ENCODE measurements around the gene TGM1.
"Not testable (repeated sequence)": the region's sequence is repeated elsewhere in the genome, so short reads cannot be mapped to it uniquely, and the experiment has no call there.

Gene TGM1

DNA sequence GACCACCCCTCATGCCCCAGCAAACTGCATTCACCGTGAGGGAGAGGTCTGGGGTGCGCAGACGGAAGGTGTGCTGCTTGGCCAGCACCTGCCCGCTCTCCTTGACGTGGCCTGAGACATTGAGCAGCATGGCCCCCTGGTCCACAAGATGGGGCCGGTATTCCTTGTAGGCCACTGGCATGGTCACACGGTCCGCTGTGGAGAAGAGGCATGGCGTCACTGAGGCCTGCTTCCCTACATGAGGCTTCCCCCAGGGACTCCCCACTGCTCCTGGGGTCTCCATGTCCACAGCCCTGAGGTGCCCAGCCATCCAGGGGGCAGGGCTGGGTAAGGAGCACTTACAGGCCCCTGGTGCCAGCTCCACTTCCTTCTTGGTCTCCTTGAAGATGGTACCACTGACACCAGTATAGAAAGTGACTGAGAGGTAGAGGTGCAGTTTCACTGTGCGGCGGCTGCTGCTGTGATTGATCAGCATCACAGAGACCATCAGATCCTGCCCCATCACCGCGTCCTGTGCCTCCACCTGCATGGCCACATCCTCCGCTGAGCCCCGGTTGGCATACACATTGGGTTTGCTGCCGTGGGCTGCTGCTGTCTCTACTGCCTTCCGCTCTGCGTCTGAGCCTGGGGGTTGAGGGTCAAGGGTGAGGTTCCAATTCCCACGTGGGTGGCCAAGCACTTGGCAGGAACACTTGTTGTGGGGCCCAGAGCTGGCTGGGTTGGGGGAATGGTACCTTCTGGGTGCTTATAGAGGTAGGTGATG lies 8.2 kb downstream of the TGM1 start:
- no peak for DNase-seq (ENCODE audit: low spot score)

DNA sequence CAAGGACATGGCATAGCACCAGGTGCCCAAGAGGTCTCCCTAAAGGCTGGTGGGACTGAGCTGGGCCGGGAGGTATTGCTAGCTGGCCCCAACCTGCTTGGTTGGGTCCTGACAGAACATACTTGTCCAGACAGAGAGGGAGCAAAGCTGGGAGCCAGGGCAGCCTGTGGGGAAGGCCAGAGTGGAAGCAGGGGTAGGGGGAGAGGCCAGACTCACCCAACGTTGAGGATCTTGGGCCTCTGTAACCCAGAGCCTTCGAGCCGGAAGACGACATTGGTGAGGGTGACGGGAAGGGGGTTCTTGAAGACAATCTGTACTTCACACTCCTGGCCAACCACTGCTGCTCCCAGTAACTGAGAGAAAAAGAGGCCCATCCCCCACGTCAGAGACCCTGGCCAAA lies 9.0 kb downstream of the TGM1 start:
- no peak for DNase-seq (ENCODE audit: low spot score)

DNA sequence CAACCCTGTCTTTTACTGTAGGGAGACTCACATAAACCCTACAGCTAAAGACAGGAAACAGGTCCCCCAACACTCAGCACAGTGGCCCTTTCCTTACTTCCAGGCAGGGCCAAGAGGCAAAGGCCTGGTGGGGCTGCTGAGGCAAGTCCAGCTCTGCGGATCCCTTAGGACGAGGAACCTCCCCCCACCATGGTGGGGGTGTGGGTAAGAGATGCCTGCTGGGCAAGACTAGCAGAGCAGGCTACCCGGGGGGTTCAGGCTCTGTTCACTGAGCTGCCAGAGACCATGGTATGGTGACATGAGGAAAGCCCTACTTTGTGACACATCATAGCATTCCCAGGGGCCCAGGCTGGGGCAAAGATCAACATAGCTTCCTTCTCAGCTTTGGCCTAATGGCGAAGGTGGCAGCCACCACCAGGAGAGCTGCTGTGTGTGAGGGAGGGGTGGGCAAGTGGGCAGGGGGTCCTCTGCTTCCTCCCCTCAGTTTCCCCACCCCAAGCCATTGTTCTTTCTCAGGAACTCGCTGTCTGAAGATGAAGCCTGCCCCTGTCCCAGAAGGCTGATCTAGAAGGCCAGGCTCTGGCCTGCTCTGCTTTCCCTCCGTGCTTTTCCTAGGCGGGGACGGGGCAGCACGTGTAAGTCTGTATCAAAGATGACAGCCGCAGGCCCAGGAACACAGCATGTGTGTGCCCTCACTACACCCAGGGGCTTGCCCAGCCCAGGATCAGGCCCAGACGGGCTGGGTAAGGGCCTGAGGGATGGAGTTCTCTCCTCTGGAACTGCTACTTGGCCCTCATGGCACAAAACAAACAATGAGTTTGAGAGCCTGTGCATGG lies 10.5 kb downstream of the TGM1 start:
- DNase-seq (ENCODE audit: low spot score), result no peak

DNA sequence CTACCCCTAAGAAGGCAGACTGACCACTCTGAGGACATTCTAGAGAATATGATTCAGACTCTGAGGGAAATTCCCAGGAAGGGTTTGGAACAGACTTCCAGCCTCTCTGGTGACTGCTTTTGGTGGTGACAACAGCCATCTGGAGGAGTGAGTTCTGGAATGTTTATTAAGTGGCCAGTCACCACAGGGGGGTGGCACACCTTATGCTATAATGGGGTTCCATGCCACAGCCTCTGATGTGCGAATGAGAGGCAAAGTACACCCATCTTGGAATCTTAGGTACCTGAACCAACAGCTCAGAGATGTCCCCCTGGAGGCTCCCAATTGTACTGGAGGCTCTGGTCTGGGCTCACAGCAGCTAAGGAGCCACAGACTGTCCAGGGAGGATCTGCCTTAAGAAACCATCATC lies 11.1 kb downstream of the TGM1 start:
- DNase-seq (ENCODE audit: low spot score), result no peak

DNA sequence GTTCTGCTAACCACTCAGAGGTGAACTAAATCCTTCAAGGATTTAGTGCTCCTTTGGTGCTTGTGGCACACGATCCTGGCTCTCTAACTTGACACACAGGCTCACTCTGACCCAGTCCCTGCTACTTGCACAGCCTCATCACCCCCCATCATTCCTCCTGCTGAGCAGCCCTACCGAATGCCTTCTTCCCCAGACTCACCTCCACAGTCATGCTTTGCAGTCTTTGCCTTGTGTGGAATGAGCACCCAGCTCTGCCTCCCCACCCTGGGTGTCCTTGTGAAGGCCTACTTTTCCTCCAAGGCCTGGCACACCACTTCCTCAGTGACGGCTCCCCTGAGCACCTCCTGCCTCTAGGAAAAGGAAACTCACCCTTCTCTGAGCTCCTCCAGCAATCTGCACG lies 12.6 kb downstream of the TGM1 start:
- DNase-seq (ENCODE audit: low spot score), result no peak

DNA sequence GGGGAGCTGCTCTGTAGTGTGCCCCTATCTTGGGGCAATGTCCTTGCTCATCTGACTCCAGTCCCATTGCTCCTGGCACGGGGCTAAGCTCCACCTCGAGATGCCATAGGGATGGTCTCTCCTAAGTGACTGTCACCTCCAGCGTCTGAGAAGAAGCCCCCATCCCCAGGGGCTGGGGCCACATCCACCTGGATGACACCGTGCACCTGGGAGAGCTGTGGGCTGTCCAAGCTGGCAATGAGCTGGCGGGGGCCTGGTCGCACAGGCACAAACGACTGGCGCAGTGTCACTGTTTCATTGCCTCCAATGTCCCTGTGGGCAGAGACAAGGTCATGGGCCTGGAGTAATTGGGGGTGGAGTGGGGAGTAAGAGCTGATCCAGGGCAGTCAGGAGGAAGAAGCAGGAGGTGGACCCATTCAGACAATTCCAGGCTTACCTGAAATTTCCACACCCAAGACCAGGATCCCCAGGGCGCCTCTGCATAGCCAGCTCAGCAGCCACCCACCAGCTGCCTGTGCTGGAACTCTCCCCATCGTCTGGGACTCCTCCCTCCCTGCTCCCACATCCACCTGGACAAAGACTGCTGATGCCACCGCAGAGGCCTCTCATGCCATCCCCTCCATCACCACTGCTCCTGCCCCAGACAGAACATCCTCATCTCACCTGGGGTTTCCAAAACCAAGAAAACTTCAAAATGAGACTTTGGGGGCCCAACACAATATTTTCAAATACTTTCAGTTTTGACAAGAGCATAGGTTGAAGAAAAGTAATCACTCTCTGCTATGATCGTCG lies 13.6 kb downstream of the TGM1 start:
- no peak for DNase-seq (ENCODE audit: low spot score)

DNA sequence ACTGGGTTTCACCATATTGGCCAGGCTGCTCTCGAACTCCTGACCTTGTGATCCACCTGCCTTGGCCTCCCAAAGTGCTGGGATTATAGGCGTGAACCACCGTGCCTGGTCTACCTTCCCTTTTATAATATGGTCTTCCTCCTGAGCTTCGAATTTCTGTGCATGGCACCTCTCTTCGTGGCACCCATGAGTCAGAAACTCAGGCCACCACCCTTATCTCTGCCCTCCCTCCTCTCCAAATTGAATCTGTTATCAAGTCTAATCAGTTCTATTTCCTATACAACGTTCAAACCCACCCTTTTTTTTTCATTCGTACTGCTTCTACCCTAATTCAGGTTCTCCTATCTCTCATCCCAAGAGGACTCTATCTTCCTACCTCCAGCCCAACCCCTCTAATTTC lies 15.6 kb downstream of the TGM1 start:
- DNase-seq (ENCODE audit: low spot score), result no peak

DNA sequence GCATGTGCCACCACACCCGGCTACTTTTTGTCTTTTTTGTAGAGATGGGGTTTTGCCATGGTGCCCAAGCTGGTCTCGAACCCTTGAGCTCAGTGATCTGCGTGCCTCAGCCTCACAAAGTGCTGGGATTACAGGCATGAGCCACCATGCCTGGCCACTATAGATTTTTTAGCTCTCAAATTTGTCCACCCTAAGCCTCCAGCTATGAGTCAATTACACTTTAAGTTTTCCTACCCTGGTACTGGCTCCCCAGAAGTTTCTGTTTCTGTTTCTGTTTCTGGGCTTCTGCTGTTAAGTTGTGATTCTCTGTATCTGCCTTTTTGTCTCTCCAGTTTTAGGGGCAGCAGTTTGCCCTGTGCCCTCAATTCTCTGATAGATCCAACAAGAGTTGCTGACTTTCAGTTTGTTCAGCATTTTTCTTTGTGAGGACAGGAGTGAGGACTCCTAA lies 16.2 kb downstream of the TGM1 start:
- DNase-seq (ENCODE audit: low spot score), result no peak

DNA sequence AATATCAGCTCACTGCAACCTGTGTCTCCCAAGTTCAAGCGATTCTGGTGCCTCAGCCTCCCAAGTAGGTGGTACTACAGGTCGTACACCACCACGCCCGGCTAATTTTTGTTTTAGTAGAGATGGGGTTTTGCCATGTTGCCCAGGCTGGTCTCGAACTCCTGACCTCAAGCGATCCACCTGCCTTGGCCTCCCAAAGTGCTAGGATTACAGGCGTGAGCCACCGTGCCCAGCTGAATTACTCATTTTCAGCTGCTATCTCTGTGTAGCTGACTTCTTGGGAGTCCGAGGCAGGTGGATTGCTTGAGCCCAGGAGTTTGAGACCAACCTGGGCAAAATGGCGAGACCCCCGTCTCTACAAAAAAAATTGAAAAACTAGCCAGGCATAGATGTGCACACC lies 17.6 kb downstream of the TGM1 start:
- DNase-seq (ENCODE audit: low spot score), result not testable (repeated sequence)

DNA sequence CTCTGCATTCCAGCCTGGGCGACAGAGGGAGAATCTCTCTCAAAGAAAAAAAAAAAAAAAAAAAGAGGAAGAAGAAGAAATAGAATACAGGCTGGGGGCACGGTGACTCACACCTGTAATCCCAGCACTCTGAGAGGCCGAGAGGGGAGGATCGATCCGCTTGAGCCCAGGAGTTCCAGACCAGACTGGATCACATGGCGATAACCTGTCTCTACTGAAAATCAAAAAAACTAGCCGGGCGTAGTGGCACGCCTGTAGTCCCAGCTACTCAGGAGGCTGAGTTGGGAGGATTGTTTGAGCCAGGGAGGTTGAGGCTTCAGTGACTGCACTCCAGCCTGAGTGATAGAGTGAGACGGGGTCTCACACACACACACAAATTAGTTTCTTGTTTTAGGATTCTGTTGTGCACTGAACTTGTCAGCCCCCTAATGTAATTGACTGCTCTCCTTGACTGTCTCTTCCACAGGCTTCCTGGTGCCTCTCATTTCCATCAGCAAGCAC lies 19.6 kb downstream of the TGM1 start:
- peak; percentile 45 for DNase-seq (ENCODE audit: low spot score)

DNA sequence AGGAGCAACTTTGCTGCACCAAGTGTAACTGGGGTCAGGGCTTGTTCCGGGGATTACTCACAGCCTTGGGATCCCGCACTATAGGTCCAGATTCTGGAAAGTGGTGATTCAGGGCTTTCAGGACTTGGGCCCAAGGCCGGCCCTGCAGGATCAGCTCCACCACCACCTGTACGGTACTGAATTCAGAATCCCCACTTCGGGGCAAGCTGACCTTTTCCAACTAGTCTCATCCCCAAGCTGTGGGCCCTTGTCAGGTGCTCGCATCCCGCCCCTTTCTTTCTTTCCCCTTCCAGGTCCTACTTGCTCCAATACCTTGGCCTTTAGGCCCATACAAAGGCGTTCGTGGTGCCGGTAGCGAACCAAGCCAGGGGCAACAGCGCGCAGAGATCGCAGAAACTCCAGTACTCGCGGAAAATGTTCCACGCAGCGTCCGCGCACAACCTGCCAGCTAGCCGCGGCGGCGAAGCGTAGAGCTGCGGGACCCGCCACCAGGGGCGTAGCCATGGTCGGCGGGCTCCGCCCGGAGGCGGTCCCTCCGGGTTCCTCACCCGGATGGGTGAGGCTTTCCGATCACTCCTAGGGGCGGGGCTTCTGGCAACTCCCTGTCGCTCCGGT lies 21.0 kb downstream of the TGM1 start:
- DNase-seq (ENCODE audit: low spot score), result peak; percentile 95

DNA sequence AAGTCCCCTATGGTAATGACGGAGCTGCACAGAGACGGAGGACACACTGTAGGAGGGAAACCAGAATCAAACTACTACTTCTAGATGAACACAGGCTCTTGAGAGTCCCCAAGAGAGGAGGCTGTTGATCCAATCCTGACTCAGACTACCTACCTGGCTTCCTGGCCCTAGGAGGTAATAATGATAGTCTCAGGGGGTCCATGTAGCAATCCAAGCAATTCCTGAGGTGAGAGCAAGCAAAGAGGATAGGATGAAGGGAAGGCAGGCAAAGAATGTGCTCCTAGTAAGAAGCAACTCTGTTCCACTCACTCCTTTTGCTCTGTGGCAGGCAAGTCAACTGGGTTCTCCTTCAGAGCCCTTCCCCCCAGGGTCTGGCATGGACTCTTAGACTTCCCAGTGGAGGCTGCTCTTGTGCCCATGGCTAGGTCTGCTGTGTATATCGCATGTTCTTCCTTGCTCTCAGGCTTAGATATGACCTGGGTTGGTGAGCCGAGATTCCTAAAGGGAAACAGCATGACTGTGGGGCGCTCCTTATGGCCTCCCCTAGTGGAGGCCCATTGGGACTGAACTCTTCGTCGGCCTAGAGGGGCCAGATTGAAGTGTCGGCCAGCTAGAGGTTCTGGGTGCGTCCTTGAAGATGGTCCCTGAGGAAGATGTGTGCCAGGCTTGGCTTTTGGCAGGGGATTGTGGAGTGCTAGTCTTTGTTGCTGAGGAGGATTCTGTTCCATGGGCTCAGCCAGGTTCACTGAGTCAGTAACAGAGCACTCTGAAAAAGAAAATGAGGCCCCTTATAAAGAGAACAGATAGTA lies 22.7 kb downstream of the TGM1 start:
- DNase-seq (ENCODE audit: low spot score), result no peak

DNA sequence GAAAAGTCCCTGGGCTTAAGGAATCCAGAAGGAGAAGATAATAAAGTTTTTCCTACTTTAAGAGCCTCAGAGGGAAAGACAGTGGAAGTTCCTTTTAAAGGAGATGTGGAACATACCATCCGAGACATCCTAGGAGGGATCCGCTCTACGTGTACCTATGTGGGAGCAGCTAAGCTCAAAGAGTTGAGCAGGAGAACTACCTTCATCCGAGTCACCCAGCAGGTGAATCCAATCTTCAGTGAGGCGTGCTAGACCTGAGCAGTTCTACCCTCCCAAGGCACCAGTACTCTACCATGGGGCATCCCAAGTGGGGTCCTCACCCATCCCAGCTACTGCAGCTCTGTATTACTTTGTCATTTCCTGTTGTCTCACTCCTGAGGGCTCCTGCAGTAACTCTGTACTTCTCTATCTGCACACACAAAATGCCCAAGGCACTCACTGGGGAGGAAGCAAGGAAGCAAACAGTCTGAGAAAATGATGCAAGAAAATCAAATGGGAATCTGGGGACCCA lies 24.4 kb downstream of the TGM1 start:
- DNase-seq (ENCODE audit: low spot score), result no peak

DNA sequence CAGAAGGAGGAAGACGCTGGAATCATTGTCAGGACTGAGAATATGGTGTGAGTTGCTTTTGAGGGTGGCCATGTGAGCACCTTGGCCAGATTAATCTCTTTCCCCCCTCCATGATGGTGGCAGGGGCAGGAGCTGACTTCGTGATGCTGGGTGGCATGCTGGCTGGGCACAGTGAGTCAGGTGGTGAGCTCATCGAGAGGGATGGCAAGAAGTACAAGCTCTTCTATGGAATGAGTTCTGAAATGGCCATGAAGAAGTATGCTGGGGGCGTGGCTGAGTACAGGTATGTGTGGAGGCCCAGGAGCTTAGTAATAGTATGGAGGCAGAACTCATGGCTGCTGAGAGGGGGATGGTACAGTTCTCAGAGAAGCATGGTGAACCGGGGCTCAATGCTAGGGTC lies 24.9 kb downstream of the TGM1 start:
- DNase-seq (ENCODE audit: low spot score), result no peak

DNA sequence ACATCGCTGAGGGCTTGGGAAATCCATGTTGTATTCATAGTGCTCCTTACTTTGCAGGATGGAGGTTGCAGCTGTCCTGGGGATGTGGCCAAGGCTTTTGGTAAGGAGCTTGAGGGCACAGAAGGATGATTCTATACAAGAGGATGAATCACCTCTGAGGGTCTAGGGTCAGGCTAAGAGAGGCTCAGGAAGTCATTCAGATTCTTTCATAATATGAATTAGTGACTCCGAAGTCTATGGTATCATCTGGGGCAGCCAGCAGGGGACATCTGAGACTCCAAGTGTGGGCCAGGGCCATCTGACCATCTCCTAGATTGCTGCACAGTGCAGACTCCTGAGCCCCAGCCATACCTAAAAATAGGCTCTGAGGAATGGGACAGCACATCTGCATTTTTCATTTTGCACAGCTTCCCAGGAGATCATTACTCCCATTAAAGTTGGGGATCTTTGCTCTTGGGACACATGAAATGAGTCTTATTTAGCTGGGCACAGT lies 25.5 kb downstream of the TGM1 start:
- DNase-seq (ENCODE audit: low spot score), result no peak

DNA sequence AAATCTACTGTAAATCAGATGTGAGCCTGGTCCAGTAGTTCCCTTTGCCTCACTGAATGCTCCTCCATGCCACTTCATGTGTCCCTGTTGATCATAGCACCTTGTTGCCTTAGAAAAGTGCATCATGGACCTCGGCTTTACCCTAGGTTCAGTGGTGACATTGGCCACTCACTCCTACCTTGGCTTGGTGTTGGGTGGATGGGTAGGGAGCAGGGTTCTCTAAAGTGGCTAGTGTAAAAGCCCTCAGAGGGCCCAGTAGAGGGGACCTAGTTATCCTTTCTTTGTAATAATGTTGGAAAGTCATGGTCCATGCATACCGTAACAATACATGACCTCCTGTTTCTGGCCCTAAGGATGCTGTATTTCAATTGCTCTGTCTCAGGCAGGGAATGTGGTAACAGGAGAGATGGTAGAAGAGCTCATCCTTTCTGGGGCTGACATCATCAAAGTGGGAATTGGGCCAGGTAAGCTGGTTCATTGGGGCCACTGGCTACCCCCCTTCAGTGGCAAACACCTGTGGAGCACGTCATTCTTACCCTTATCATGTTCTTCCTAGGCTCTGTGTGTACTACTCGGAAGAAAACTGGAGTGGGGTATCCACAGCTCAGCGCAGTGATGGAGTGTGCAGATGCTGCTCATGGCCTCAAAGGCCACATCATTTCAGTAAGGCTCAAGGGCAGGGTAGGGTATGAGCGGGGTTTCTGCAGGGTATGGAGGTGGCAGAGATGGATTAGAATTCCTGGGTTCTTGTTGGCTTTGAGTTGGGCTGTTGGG lies 26.1 kb downstream of the TGM1 start:
- DNase-seq (ENCODE audit: low spot score), result no peak

DNA sequence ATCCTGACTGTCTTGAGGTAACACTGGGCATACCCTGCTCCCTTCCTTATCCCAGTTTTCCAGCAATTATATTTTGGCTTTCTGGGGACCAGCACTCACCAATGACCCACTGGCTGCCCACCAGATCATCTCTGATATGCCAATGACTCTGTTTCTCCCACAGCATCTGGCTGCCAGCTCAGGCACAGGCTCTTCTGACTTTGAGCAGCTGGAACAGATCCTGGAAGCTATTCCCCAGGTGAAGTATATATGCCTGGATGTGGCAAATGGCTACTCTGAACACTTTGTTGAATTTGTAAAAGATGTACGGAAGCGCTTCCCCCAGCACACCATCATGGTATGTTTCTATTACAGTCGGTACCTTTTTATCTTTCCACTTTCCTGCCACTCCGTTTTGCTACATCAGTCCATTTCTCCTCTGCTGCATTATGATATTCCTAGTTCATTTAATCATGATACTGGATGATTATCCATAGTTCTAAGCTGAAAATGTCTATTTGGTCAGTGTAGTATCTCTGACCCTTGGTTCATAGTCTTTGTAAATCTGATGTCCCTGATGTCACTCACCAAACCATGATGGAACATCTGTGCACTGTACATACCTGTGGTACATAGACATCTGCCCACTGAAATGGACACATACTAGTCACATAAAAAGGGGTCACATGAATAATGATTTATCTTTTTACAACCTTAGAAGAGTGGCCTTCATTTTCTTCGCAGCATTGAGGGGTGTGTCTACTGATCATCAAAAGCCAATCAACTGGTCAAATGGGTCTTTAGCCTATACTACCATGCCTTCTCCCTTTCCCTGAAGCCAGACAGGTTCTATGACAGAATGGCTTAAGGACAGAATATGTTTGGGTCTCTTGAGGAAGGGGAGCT lies 26.9 kb downstream of the TGM1 start:
- no peak for DNase-seq (ENCODE audit: low spot score)

DNA sequence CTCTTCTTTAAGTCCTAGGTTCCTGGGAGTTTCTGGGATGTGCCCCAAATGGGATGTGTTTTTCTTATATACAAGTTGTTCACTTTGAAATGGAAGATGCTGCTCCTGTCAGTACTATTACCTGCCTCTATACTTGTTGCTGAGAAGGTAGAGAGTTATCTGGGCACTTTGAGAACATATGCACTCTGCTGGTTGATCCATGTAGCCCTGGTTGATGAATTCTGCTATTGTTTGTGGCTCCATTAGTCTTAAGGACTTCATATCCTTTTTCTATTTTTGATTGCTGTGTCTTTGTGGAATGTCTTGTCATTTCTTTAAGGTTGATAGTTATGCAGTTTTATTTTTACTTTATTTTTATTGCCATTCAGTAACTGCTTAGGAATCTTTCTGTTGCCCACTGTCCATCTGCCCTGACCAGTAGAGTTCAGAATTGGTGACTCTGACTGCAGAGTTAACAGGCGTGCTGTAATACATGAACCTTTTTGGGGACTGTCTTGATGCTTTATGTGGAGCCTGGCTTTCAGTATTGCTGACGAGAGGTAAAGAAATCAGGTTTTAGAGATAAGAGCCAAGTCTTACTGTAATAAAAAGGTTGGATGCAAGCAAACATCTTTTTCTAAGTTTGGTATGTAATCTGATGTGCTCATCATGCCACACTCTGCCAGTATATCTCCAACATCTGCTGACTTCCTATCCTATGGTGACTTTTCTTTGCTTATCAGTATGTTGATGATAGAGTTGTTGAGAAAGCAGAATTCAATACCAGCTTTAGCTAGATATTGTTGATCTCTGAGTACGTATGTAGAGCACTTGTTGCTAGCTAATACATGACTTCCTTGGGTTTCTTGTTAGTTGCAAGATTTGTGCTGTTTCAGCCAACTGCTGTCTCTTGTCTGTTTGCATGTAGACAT lies 28.6 kb downstream of the TGM1 start:
- no peak for DNase-seq (ENCODE audit: low spot score)

Data from ecto neural progenitor cell (in vitro differentiated cells).